Uterus (tissue), 2 donors: ENCODE results near the gene GLP2R.

ENCODE experiments used
- POLR2A ChIP-seq, 2 donors: fragments of 450-650 bp; IDR thresholded peaks; one replicate each; pipeline ENCODE4 v1.6.1; 2016; ENCODE audit warnings: antibody characterized with exemption in 2 of 2, mild to moderate bottlenecking in 1 of 2, moderate library complexity in 1 of 2
- TF ChIP-seq, protein P1 (sequence below), 4 experiments: fragments of 200-600 bp in 2 of 4; fragments of 450-650 bp in 2 of 4; sonication (generic) in 2 of 4; IDR thresholded peaks; one replicate each; pipeline ENCODE4 v1.5.1; 2016 to 2019; ENCODE audit warnings: antibody characterized with exemption in 4 of 4, mild to moderate bottlenecking in 2 of 4, moderate library complexity in 1 of 4

DNA sequence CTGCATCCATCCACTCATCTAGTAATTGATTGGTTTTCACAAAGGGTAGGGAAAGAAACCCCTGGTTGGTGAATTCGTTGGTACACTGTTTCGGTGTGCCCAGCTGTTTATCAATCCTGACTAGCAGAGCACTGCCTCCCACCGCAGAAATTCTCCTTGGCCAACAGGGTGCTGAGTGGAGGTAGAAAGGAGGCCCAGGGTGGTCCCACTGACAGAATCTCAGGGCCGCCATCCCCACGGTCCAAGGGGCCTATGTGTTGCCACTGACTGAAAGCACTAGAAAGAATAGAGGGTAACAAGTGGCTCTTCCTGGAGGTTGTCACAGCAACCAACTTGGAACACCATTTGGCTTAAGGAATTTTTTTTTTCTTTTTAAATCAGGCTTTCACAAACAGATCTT is 87.8 kb downstream of the GLP2R start:
- TF ChIP-seq, protein P1, sequence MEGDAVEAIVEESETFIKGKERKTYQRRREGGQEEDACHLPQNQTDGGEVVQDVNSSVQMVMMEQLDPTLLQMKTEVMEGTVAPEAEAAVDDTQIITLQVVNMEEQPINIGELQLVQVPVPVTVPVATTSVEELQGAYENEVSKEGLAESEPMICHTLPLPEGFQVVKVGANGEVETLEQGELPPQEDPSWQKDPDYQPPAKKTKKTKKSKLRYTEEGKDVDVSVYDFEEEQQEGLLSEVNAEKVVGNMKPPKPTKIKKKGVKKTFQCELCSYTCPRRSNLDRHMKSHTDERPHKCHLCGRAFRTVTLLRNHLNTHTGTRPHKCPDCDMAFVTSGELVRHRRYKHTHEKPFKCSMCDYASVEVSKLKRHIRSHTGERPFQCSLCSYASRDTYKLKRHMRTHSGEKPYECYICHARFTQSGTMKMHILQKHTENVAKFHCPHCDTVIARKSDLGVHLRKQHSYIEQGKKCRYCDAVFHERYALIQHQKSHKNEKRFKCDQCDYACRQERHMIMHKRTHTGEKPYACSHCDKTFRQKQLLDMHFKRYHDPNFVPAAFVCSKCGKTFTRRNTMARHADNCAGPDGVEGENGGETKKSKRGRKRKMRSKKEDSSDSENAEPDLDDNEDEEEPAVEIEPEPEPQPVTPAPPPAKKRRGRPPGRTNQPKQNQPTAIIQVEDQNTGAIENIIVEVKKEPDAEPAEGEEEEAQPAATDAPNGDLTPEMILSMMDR (IDR thresholded peaks at IDR 0.05), result no peak
- no peak for TF ChIP-seq POLR2A (IDR thresholded peaks at IDR 0.05)
